ENCODE measurements around the gene TMEM125.

TMEM125 gene

GRCh38 chr1:43313771-43314170 lies 44.0 kb downstream of the TMEM125 start:
- DNase-seq, result no peak

- DNase-seq, result no peak
Observed at GRCh38 chr1:43314233-43314632, 44.5 kb downstream of the TMEM125 start.

GRCh38 chr1:43315481-43315880 lies 45.7 kb downstream of the TMEM125 start:
- DNase-seq, result no peak

- DNase-seq, result no peak
Observed at GRCh38 chr1:43315963-43316737, 46.4 kb downstream of the TMEM125 start.

GRCh38 chr1:43316738-43317520 lies 47.1 kb downstream of the TMEM125 start:
- no peak for DNase-seq

GRCh38 chr1:43317817-43318471 lies 48.2 kb downstream of the TMEM125 start:
- DNase-seq, result no peak

GRCh38 chr1:43318831-43319230 lies 49.0 kb downstream of the TMEM125 start:
- DNase-seq, result no peak

- DNase-seq, result no peak
Observed at GRCh38 chr1:43319288-43319687, 49.5 kb downstream of the TMEM125 start.

- DNase-seq, result no peak
Observed at GRCh38 chr1:43319766-43320165, 50.0 kb downstream of the TMEM125 start.

- DNase-seq, result no peak
Observed at GRCh38 chr1:43321331-43321891, 51.6 kb downstream of the TMEM125 start.

- DNase-seq, result no peak
Observed at GRCh38 chr1:43322506-43322905, 52.7 kb downstream of the TMEM125 start.
